H1 (cell line): ENCODE results near the gene FAS. TPM values are rescaled to one million over a fixed set of nuclear protein-coding genes. Genes with fewer than 3 reads are reported as not detected.

Experiments
- CTCF ChIA-PET: fragments of 300-600 bp; sonication (Branson Sonifier 250); formaldehyde crosslinking; loops from one replicate; lab custom pipeline; 2021; ENCODE audit not compliant: partially characterized antibody; lab: Charles Lee
- POLR2A ChIA-PET: fragments of 300-600 bp; sonication (Branson Sonifier 250); formaldehyde crosslinking; loops from one replicate; lab custom pipeline; 2021; ENCODE audit warnings: inconsistent platforms; ENCODE audit not compliant: partially characterized antibody; lab: Charles Lee
- DNase-seq, 2 experiments: peaks; one replicate each; pipeline versions ENCODE4 v3.0.0 to v3.0.0-alpha.2; 2010 to 2022; ENCODE audit warnings: low spot score in 2 of 2, low read depth in 1 of 2, mixed read lengths in 1 of 2
- FAIRE-seq: peaks from 2 replicates; lab custom pipeline; 2011; peaks lifted over from hg19 to GRCh38; lab: Jason Lieb, UNC
- H2AFZ ChIP-seq: 2 replicates; pipeline ENCODE4 v1.8.1; 2012; ENCODE audit warnings: low read length, inconsistent platforms
- H2AK5ac ChIP-seq: 2 replicates; pipeline ENCODE4 v1.6.1; 2013; ENCODE audit warnings: low read depth, low read length
- H2BK120ac ChIP-seq: replicated peaks from 2 replicates; pipeline ENCODE3; 2013; ENCODE audit warnings: low read depth, low read length, inconsistent platforms
- H2BK12ac ChIP-seq: 2 replicates; pipeline ENCODE4 v1.6.1; 2013; ENCODE audit warnings: low read depth, low read length
- H2BK15ac ChIP-seq: 2 replicates; pipeline ENCODE4 v1.6.1; 2013; ENCODE audit warnings: low read length
- H2BK20ac ChIP-seq: 2 replicates; pipeline ENCODE4 v1.6.1; 2013; ENCODE audit warnings: low read length
- H2BK5ac ChIP-seq: 2 replicates; pipeline ENCODE4 v1.6.1; 2013; ENCODE audit warnings: low read depth, low read length
- H3K14ac ChIP-seq: 2 replicates; pipeline ENCODE4 v1.6.1; 2013; ENCODE audit warnings: inconsistent platforms; ENCODE audit not compliant: insufficient read length
- H3K18ac ChIP-seq: 2 replicates; pipeline ENCODE4 v1.6.1; 2013; ENCODE audit warnings: low read length; ENCODE audit errors: extremely low read depth
- H3K23ac ChIP-seq: 2 replicates; pipeline ENCODE4 v1.6.1; 2013; ENCODE audit warnings: inconsistent platforms; ENCODE audit not compliant: insufficient read length
- H3K23me2 ChIP-seq: 2 replicates; pipeline ENCODE4 v1.6.1; 2013; ENCODE audit warnings: low read depth, low read length
- H3K27ac ChIP-seq: 2 replicates; pipeline ENCODE4 v1.6.1; 2011; ENCODE audit warnings: low read depth, low read length, inconsistent platforms
- H3K27me3 ChIP-seq, 4 experiments: replicated peaks in 1 of 4; 1 replicate in 1 of 4; 2 replicates in 3 of 4; pipeline versions ENCODE4 v1.6.1 to v1.8.1; 2011 to 2013; ENCODE audit warnings: low read length in 3 of 4, mild to moderate bottlenecking in 3 of 4, inconsistent platforms in 2 of 4, mixed read lengths in 2 of 4, moderate library complexity in 1 of 4; ENCODE audit not compliant: control insufficient read depth in 3 of 4, insufficient read depth in 3 of 4; ENCODE audit errors: extremely low read depth in 1 of 4
- H3K36me3 ChIP-seq, 4 experiments: 2 replicates each; pipeline versions ENCODE4 v1.6.1 to v1.8.1; 2011 to 2013; ENCODE audit warnings: mild to moderate bottlenecking in 4 of 4, low read length in 3 of 4, moderate library complexity in 2 of 4, control low read depth in 1 of 4, inconsistent platforms in 1 of 4; ENCODE audit not compliant: insufficient read depth in 4 of 4, control insufficient read depth in 2 of 4
- H3K4ac ChIP-seq: replicated peaks from 2 replicates; pipeline ENCODE3; 2013; ENCODE audit warnings: low read length, low read depth, mixed read lengths, inconsistent platforms; ENCODE audit not compliant: insufficient read length
- H3K4me1 ChIP-seq, 4 experiments: replicated peaks in 1 of 4; 1 replicate in 1 of 4; 2 replicates in 3 of 4; pipeline versions ENCODE4 v1.6.1 to v1.8.1; 2011 to 2013; ENCODE audit warnings: low read length in 3 of 4, inconsistent platforms in 2 of 4, mixed read lengths in 1 of 4; ENCODE audit not compliant: insufficient read depth in 4 of 4, control insufficient read depth in 3 of 4
- H3K4me2 ChIP-seq, 2 experiments: 2 replicates each; pipeline versions ENCODE4 v1.6.1 to v1.8.1; 2011 to 2013; ENCODE audit warnings: low read depth in 2 of 2, low read length in 2 of 2, control low read depth in 1 of 2, inconsistent platforms in 1 of 2, mild to moderate bottlenecking in 1 of 2; ENCODE audit not compliant: insufficient read depth in 1 of 2
- H3K4me3 ChIP-seq, 4 experiments: fragments of 200-600, 300-600 bp in 1 of 4; sonication (generic), shearing (Covaris generic), sonication (Bioruptor Twin) in 1 of 4; 2 replicates each; pipeline versions ENCODE4 v1.5.1 to v1.8.1; 2011 to 2016; ENCODE audit warnings: low read length in 4 of 4, low read depth in 3 of 4, control low read depth in 2 of 4, inconsistent platforms in 2 of 4, mild to moderate bottlenecking in 2 of 4, mixed read lengths in 1 of 4, moderate library complexity in 1 of 4; ENCODE audit not compliant: insufficient read depth in 2 of 4; ENCODE audit errors: extremely low read depth in 1 of 4
- H3K56ac ChIP-seq: replicated peaks from 2 replicates; pipeline ENCODE3; 2013; ENCODE audit warnings: low read depth, mild to moderate bottlenecking, mixed read lengths, low read length, inconsistent platforms; ENCODE audit not compliant: insufficient read length
- H3K79me1 ChIP-seq: 2 replicates; pipeline ENCODE4 v1.6.1; 2013; ENCODE audit warnings: low read depth, low read length, control low read depth
- H3K79me2 ChIP-seq, 2 experiments: 2 replicates each; pipeline versions ENCODE4 v1.6.1 to v1.8.1; 2012 to 2013; ENCODE audit warnings: low read length in 2 of 2, mild to moderate bottlenecking in 2 of 2, inconsistent platforms in 1 of 2; ENCODE audit not compliant: insufficient read depth in 2 of 2, control insufficient read depth in 1 of 2
- H3K9ac ChIP-seq, 4 experiments: replicated peaks in 1 of 4; 1 replicate in 1 of 4; 2 replicates in 3 of 4; pipeline versions ENCODE4 v1.6.1 to v1.8.1; 2011 to 2013; ENCODE audit warnings: low read depth in 3 of 4, low read length in 3 of 4, control low read depth in 2 of 4, mild to moderate bottlenecking in 2 of 4, moderate library complexity in 2 of 4, inconsistent platforms in 1 of 4; ENCODE audit errors: extremely low read depth in 1 of 4
- H3K9me3 ChIP-seq, 2 experiments: 2 replicates each; pipeline versions ENCODE4 v1.6.1 to v1.8.1; 2012 to 2013; ENCODE audit warnings: mild to moderate bottlenecking in 2 of 2, moderate library complexity in 2 of 2, control low read depth in 1 of 2, inconsistent platforms in 1 of 2, low read depth in 1 of 2, low read length in 1 of 2, mixed read lengths in 1 of 2; ENCODE audit not compliant: insufficient read depth in 2 of 2
- H4K20me1 ChIP-seq, 2 experiments: replicated peaks in 1 of 2; 2 replicates each; pipeline versions ENCODE3 to v1.8.1; 2011 to 2013; ENCODE audit warnings: inconsistent platforms in 2 of 2, low read length in 2 of 2, mild to moderate bottlenecking in 1 of 2; ENCODE audit not compliant: insufficient read depth in 2 of 2, control insufficient read depth in 1 of 2
- H4K5ac ChIP-seq: 2 replicates; pipeline ENCODE4 v1.6.1; 2013; ENCODE audit warnings: low read length, low read depth, mixed read lengths, inconsistent platforms; ENCODE audit not compliant: insufficient read length
- H4K8ac ChIP-seq: 2 replicates; pipeline ENCODE4 v1.8.0; 2013; ENCODE audit warnings: mild to moderate bottlenecking, moderate library complexity, low read length, inconsistent platforms; ENCODE audit not compliant: insufficient read depth; ENCODE audit errors: extremely low read depth
- H4K91ac ChIP-seq: replicated peaks from 2 replicates; pipeline ENCODE3; 2013; ENCODE audit warnings: low read length, mixed read lengths, inconsistent platforms; ENCODE audit not compliant: insufficient read length
- CTBP2 ChIP-seq: IDR thresholded peaks from 2 replicates; pipeline ENCODE4 v1.7.0; 2011; ENCODE audit warnings: borderline replicate concordance, mild to moderate bottlenecking, moderate library complexity, mixed read lengths, low read length; ENCODE audit not compliant: insufficient read depth, insufficient read length
- EP300 ChIP-seq, 2 experiments: IDR thresholded peaks; 1 replicate in 1 of 2; 2 replicates in 1 of 2; pipeline ENCODE4 v1.6.1; 2011 to 2012; ENCODE audit warnings: low read depth in 2 of 2, low read length in 2 of 2, mild to moderate bottlenecking in 2 of 2, borderline replicate concordance in 1 of 2, inconsistent platforms in 1 of 2, moderate library complexity in 1 of 2
- GABPA ChIP-seq: IDR thresholded peaks from 2 replicates; pipeline ENCODE4 v1.6.1; 2011; ENCODE audit warnings: mild to moderate bottlenecking, low read length, moderate library complexity, borderline replicate concordance; ENCODE audit not compliant: insufficient read depth
- KDM5A ChIP-seq: fragments of 200-600 bp; IDR thresholded peaks from 2 replicates; pipeline ENCODE4 v1.7.1; 2012; ENCODE audit warnings: mild to moderate bottlenecking, low read length, inconsistent platforms, mixed read lengths
- SRF ChIP-seq: IDR thresholded peaks from 2 replicates; pipeline ENCODE4 v1.6.1; 2011; ENCODE audit warnings: mild to moderate bottlenecking, low read depth, low read length, moderate library complexity
- WGBS, 2 experiments: shearing (Covaris generic) in 1 of 2; methylation state at CpG; one replicate each; pipeline versions ENCODE4 v1.1.6 to v1.1.7; 2013 to 2015; ENCODE audit warnings: low lambda C conversion rate in 2 of 2, mixed read lengths in 2 of 2, inconsistent platforms in 1 of 2, low coverage in 1 of 2, missing lambda C conversion rate in 1 of 2; ENCODE audit not compliant: insufficient replicate concordance in 2 of 2, insufficient coverage in 1 of 2, insufficient read length in 1 of 2; ENCODE audit errors: extremely low coverage in 1 of 2, missing lambda C conversion rate in 1 of 2; 5-methylcytosine and 5-hydroxymethylcytosine counted together
- polyA plus RNA-seq, 7 experiments: library from polyadenylated mRNA; depleted of rRNA in 3 of 7; stranded (reverse) in 5 of 7; unstranded in 2 of 7; fragments of >200 nt in 5 of 7; fragments of 200-250 nt in 2 of 7; gene quantifications; 1 replicate in 5 of 7; 2 replicates in 1 of 7; 4 replicates in 1 of 7; pipeline versions ENCODE4 v1.2.1 to v1.2.3, GENCODE V29; 2011 to 2013; ENCODE audit warnings: missing spikeins in 2 of 7, mixed read lengths in 2 of 7
- total RNA-seq: library from RNA; stranded (reverse); fragmentation: NEBNext Ultra II Directional; extraction: Animal tissue kit (Norgen Biotek cat#: 25700); gene quantifications from 2 replicates; pipeline ENCODE4 v1.2.1, GENCODE V29; 2021

Gene FAS
- total and polyA plus RNA-seq, 2 of the 8 experiments (the other 6 are each of a cell fraction or from before 2014, with no cell fraction given): 4.0 to 6.7 TPM

- H3K9ac ChIP-seq: no peak overlapping the region
- H3K4me3 ChIP-seq: no peak overlapping the region
Observed at GRCh38 chr10:88999625-89000024, 9.0 kb downstream of the FAS start.

More at GRCh38 chr10:88999625-89000024, 9.0 kb downstream of the FAS start:
- no peak overlapping the region for H4K5ac ChIP-seq
- H3K4me1 ChIP-seq: peaks cover 0 to 2% (median 0%) of the 10 kb centered on the region in 4 experiments; a peak in 1 of 7 replicates
- H2BK20ac ChIP-seq: no peak overlapping the region
- no peaks in the 10 kb centered on the region for H3K79me2 ChIP-seq
- no peaks in the 10 kb centered on the region for H3K9me3 ChIP-seq
- ChIA-PET CTCF (interaction anchor here (1.0 to 2.0 kb wide), 4 partner anchors 9 to 67 kb away, joined by 3 to 6 read pairs (median 4); partner anchors contain the start of gene FAS), POLR2A (no interaction called here)
- no peak overlapping the region for H3K14ac ChIP-seq
- H3K4me2 ChIP-seq: no peak overlapping the region
- no peak overlapping the region for H4K8ac ChIP-seq
- H2AFZ ChIP-seq: no peak overlapping the region
- WGBS, 2 experiments: 89% methylated on average over 1 of the region's 1 CpG; no CpG with 5 or more reads in 1 of the 2 experiments
- H2BK12ac ChIP-seq: no peak overlapping the region
- H2BK15ac ChIP-seq: no peak overlapping the region
- H3K27me3 ChIP-seq: no peaks in the 10 kb centered on the region
- TF ChIP-seq KDM5A (no peak), CTBP2 (no peak), GABPA (no peak), SRF (no peak), EP300 (IDR thresholded peaks at IDR 0.05; ENCODE audit: borderline replicate concordance in 1 of 2, low read depth in 2 of 2, low read length in 2 of 2) (no peak)
- TF ChIP-seq, all 59 proteins: peak for 0
- Histone ChIP-seq H3K18ac (no peak overlapping the region), H3K56ac (no peak overlapping the region), H2BK5ac (no peak overlapping the region), H3K23ac (no peak overlapping the region), H4K91ac (no peak overlapping the region), H3K36me3 (no peaks in the 10 kb centered on the region; a peak in 1 of 8 replicates), H3K23me2 (no peaks in the 10 kb centered on the region), H3K4ac (no peak overlapping the region), H3K27ac (no peak overlapping the region), H3K79me1 (no peaks in the 10 kb centered on the region), H4K20me1 (no peaks in the 10 kb centered on the region), H2AK5ac (no peak overlapping the region), H2BK120ac (no peak overlapping the region)
- no peak for DNase-seq
- FAIRE-seq: no peak
